Kidney (tissue), 14 donors: ENCODE results near the gene PCSK5. TPM values are rescaled to one million over a fixed set of nuclear protein-coding genes. Genes with fewer than 3 reads are reported as not detected.

Source experiments
- DNase-seq, 5 donors: peaks; one replicate each; pipeline ENCODE4 v3.0.0-alpha.2; 2013 to 2020
- FAIRE-seq: peaks from 2 replicates; lab custom pipeline; 2012; peaks lifted over from hg19 to GRCh38; lab: Jason Lieb, UNC
- H3K27ac ChIP-seq, 2 donors: one replicate each; pipeline ENCODE4 v1.7.0; 2013; ENCODE audit warnings: low read depth in 2 of 2, low read length in 2 of 2, inconsistent platforms in 1 of 2
- H3K27me3 ChIP-seq: one replicate; pipeline ENCODE4 v1.7.1; 2013; ENCODE audit warnings: low read length, inconsistent platforms; ENCODE audit not compliant: control insufficient read depth, insufficient read depth
- H3K36me3 ChIP-seq, 3 donors: one replicate each; pipeline versions ENCODE4 v1.7.0 to v1.7.1; 2013; ENCODE audit warnings: low read length in 3 of 3, control low read depth in 1 of 3, inconsistent platforms in 1 of 3; ENCODE audit not compliant: insufficient read depth in 3 of 3, control insufficient read depth in 2 of 3
- H3K4me1 ChIP-seq, 3 donors: one replicate each; pipeline versions ENCODE4 v1.7.0 to v1.7.1; 2013; ENCODE audit warnings: low read length in 3 of 3, inconsistent platforms in 1 of 3, low read depth in 1 of 3; ENCODE audit not compliant: control insufficient read depth in 2 of 3, insufficient read depth in 2 of 3
- H3K4me3 ChIP-seq, 3 donors: one replicate each; pipeline versions ENCODE4 v1.7.0 to v1.8.1; 2013; ENCODE audit warnings: low read length in 3 of 3, control low read depth in 1 of 3, inconsistent platforms in 1 of 3
- H3K9ac ChIP-seq, 3 donors: one replicate each; pipeline versions ENCODE4 v1.7.0 to v1.7.1; 2013; ENCODE audit warnings: low read length in 3 of 3, control low read depth in 1 of 3, inconsistent platforms in 1 of 3
- H3K9me3 ChIP-seq, 3 donors: one replicate each; pipeline versions ENCODE4 v1.7.0 to v1.7.1; 2013; ENCODE audit warnings: low read length in 3 of 3, control low read depth in 1 of 3, inconsistent platforms in 1 of 3; ENCODE audit not compliant: control insufficient read depth in 2 of 3, insufficient read depth in 1 of 3
- intact Hi-C: fragments of 100-400 bp; cut with DNase I; formaldehyde crosslinking; loops from one replicate; pipeline ENCODE4 v1.11.1; 2022
- polyA plus RNA-seq: library from polyadenylated mRNA; stranded (reverse); fragments of 350-450 nt; fragmentation: Illumina TruSeq; extraction: RNeasy Lipid Tissue Mini Kit (QIAGEN cat#74804); gene quantifications from one replicate; pipeline ENCODE4 v1.2.3, GENCODE V29; 2014; ENCODE audit warnings: low read depth, low replicate concordance; ENCODE audit not compliant: insufficient read depth
- total RNA-seq: library from RNA; stranded (reverse); fragmentation: NEBNext Ultra II Directional; extraction: Animal tissue kit (Norgen Biotek cat#: 25700); gene quantifications from one replicate; pipeline ENCODE4 v1.2.1, GENCODE V29; 2021
- TF ChIP-seq, protein P1 (sequence below): IDR thresholded peaks from 3 replicates; pipeline ENCODE4 v1.5.1; 2012; ENCODE audit warnings: mild to moderate bottlenecking, moderate library complexity, borderline replicate concordance; ENCODE audit not compliant: insufficient read depth; ENCODE audit errors: extremely low read depth
- donor health status: control.
- donor health status: control.
- donor health status: control.
- donor health status: control.
- donor health status: control.
- donor health status: DM: yes; HTN: yes; CAD: no.
- donor health status: Normal renal cell carcinoma (clear cell type).

Gene PCSK5
- total and polyA plus RNA-seq, 2 donors from 2014 or later: 1.6 to 14.7 TPM

DNA sequence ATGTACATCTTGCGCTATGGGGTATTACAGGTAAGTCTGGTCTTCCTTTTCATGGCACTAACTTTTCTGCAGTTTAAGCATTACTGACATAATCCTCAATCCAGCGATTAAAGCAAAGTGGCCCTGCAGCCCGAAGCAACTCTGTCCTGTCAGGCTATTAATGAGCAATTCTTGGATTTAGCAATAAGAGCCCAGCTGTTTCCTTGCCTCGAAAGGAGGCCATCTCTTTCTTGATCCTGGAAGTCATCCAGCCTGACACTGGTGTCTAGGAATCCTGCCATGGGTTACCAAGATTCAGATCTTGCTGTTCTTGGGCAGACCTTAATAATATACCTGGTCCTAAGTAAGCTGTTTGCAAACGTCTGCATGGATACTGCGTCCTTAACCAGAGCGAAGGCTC lies 401.8 kb downstream of the PCSK5 start:
- Histone ChIP-seq H3K9me3 (no peaks in the 10 kb centered on the region), H3K36me3 (no peaks in the 10 kb centered on the region), H3K9ac (peak overlapping the region in 1 of 3 donors; percentile 22), H3K27ac (peak overlapping the region in 1 of 2 donors; percentile 22), H3K4me3 (peak overlapping the region in 2 of 3 donors; percentile 14 to 18), H3K4me1 (no peaks in the 10 kb centered on the region), H3K27me3 (no peaks in the 10 kb centered on the region)
- FAIRE-seq (no peak), DNase-seq (no peak)
- intact Hi-C loops: no loop called here
- TF ChIP-seq, protein P1, sequence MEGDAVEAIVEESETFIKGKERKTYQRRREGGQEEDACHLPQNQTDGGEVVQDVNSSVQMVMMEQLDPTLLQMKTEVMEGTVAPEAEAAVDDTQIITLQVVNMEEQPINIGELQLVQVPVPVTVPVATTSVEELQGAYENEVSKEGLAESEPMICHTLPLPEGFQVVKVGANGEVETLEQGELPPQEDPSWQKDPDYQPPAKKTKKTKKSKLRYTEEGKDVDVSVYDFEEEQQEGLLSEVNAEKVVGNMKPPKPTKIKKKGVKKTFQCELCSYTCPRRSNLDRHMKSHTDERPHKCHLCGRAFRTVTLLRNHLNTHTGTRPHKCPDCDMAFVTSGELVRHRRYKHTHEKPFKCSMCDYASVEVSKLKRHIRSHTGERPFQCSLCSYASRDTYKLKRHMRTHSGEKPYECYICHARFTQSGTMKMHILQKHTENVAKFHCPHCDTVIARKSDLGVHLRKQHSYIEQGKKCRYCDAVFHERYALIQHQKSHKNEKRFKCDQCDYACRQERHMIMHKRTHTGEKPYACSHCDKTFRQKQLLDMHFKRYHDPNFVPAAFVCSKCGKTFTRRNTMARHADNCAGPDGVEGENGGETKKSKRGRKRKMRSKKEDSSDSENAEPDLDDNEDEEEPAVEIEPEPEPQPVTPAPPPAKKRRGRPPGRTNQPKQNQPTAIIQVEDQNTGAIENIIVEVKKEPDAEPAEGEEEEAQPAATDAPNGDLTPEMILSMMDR: no peak

DNA sequence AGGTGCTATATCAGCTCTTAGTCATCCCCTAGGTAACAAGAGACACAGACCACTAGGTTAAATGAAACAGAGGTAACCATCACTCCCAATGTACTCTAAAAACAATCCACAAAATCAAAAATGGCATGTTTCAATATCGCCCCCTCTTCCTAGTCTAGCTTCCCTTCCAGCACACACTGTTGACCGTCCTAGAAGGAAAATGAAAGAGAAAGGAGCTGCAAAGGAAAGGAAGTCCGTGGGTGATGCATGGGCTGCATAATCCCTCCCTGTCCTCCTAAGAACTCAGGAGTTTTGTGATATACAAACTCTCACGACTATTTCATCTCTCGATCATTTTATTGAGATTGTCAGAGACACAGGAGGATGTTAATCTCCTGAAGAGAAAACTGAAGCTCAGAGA lies 402.2 kb downstream of the PCSK5 start:
- Histone ChIP-seq H3K9ac (peak overlapping the region in 1 of 3 donors; percentile 22), H3K4me1 (peaks cover 0 to 2% (median 0%) of the 10 kb centered on the region in 3 donors), H3K27ac (peak overlapping the region in 1 of 2 donors; percentile 22), H3K27me3 (no peaks in the 10 kb centered on the region), H3K9me3 (no peaks in the 10 kb centered on the region), H3K4me3 (peak overlapping the region in 2 of 3 donors; percentile 14 to 18), H3K36me3 (no peaks in the 10 kb centered on the region)
- DNase-seq (no peak), FAIRE-seq (no peak)
- intact Hi-C loops: no loop called here
- TF ChIP-seq, protein P1: no peak

DNA sequence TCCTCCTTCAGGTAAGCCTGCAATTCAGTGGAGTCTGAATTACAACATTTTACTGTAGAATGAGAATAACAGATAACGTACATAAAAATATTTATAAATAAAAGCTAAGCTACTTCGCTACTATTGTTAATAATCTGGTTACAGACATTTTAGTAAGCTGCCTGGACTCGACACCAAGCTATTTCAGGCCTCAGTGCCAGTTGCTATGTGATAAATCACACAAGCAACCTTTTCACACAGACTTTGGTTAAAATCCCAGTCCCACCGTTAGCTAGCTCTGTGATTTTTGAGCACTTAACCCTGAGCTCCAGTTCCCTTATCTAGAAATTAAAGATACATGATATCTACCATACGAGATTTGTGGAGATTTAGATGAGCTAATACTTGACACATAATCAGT lies 403.8 kb downstream of the PCSK5 start:
- no peak overlapping the region for H3K4me3 ChIP-seq
- H3K27me3 ChIP-seq: no peaks in the 10 kb centered on the region
- no peak overlapping the region for H3K27ac ChIP-seq
- H3K9ac ChIP-seq: no peak overlapping the region
- no peaks in the 10 kb centered on the region for H3K36me3 ChIP-seq
- DNase-seq: no peak
- TF ChIP-seq, protein P1: no peak
- no peaks in the 10 kb centered on the region for H3K9me3 ChIP-seq
- FAIRE-seq: no peak
- intact Hi-C loops: no loop called here
- H3K4me1 ChIP-seq: peaks cover 0 to 9% (median 0%) of the 10 kb centered on the region in 3 donors
